Measurements from ENCODE around the gene VSIR. TPM values are rescaled to one million over a fixed set of nuclear protein-coding genes. Genes with fewer than 3 reads are reported as not detected.

VSIR gene
- total and polyA plus RNA-seq, 10 of the 15 experiments (the other 5 are each of a cell fraction or from before 2014, with no cell fraction given): 0.19 to 12.5 (median 6.7) TPM

DNA sequence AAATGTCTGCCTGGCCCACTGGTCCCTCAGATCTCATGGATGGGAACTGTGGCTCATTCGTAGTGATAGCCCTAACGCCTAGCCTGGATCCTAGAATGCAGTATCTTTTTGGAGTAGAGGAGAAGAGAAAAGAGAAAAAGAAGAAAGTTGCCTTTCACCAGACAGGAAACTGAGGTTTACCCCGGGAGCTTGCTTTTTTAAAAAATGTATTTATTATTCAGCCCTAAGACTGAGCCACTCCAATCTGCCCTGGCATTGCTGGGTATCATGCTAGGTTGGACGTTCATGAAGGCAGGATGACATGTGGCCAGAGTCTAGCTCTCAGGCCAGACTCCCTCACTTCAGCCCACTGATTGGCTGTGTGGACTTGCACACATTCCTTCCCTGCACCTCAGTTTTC, 32.3 kb downstream of the VSIR start:
- H3K9ac ChIP-seq (ENCODE audit: control insufficient read depth, insufficient read depth, low read length): no peak overlapping the region
- SMC1A ChIA-PET (ENCODE audit: uncharacterized antibody, unreplicated experiment): interaction anchor here (1.0 to 3.7 kb wide), 2 partner anchors 8 to 27 kb away, joined by 3 to 13 read pairs; no protein-coding TSS in a partner anchor
- no peaks in the 10 kb centered on the region for H3K27me3 ChIP-seq (replicated peaks in 1 of 2; ENCODE audit: control insufficient read depth in 2 of 2, insufficient read depth in 2 of 2, low read length in 1 of 2)
- no peak overlapping the region for H3K4me3 ChIP-seq
- CTCF ChIA-PET: interaction anchor here (1.2 to 1.6 kb wide), 2 partner anchors 32 to 34 kb away, joined by 4 read pairs; no protein-coding TSS in a partner anchor
- in situ Hi-C loops (cut with MboI): no loop called here
- no peak for TF ChIP-seq NFYA (IDR thresholded peaks at IDR 0.05; ENCODE audit: borderline replicate concordance, low read depth, low read length)
- TF ChIP-seq MYB (IDR thresholded peaks at IDR 0.05; ENCODE audit: borderline replicate concordance, low read depth, low read length): no peak
- TF ChIP-seq, protein P1, sequence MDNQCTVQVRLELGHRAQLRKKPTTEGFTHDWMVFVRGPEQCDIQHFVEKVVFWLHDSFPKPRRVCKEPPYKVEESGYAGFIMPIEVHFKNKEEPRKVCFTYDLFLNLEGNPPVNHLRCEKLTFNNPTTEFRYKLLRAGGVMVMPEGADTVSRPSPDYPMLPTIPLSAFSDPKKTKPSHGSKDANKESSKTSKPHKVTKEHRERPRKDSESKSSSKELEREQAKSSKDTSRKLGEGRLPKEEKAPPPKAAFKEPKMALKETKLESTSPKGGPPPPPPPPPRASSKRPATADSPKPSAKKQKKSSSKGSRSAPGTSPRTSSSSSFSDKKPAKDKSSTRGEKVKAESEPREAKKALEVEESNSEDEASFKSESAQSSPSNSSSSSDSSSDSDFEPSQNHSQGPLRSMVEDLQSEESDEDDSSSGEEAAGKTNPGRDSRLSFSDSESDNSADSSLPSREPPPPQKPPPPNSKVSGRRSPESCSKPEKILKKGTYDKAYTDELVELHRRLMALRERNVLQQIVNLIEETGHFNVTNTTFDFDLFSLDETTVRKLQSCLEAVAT (IDR thresholded peaks at IDR 0.05): no peak
- no peak for TF ChIP-seq WRNIP1 (IDR thresholded peaks at IDR 0.05; ENCODE audit: borderline replicate concordance, low read depth, low read length)
- TF ChIP-seq RCOR1 (conservative IDR thresholded peaks at IDR 0.05; ENCODE audit: low read depth, low read length): no peak
- no peak for TF ChIP-seq ETV6 (conservative IDR thresholded peaks at IDR 0.05 in 1 of 2, IDR thresholded peaks at IDR 0.05 in 1 of 2; ENCODE audit: borderline replicate concordance in 1 of 2, low read depth in 1 of 2)
- no peak for TF ChIP-seq RBBP5 (conservative IDR thresholded peaks at IDR 0.05)
- TF ChIP-seq RFX5 (IDR thresholded peaks at IDR 0.05; ENCODE audit: low read depth, low read length): no peak
- no peak for TF ChIP-seq KLF5 (IDR thresholded peaks at IDR 0.05; ENCODE audit: partially characterized antibody)
- TF ChIP-seq MEF2A (IDR thresholded peaks at IDR 0.05; ENCODE audit: insufficient read depth, low read depth, low read length): no peak
- H3K27ac ChIP-seq (ENCODE audit: control insufficient read depth, insufficient read depth): no peak overlapping the region
- no peaks in the 10 kb centered on the region for H3K36me3 ChIP-seq (ENCODE audit: control insufficient read depth in 2 of 2, insufficient read depth in 2 of 2, low read length in 1 of 2)
- FAIRE-seq: no peak
- no peak for DNase-seq (ENCODE audit: low read depth, low spot score)
- RAD21 ChIA-PET (ENCODE audit: unreplicated experiment): no interaction called here
- H3K4me2 ChIP-seq (ENCODE audit: control insufficient read depth, insufficient read depth): no peak overlapping the region
- H3K4me1 ChIP-seq (ENCODE audit: control insufficient read depth, insufficient read depth, low read length): peaks cover 12% of the 10 kb centered on the region
- H4K20me1 ChIP-seq (ENCODE audit: control insufficient read depth, insufficient read depth): no peaks in the 10 kb centered on the region
- no peak overlapping the region for H2AFZ ChIP-seq (ENCODE audit: control insufficient read depth, low read depth, low read length)
- WGBS (ENCODE audit: insufficient coverage, insufficient replicate concordance, low lambda C conversion rate, missing lambda C conversion rate): 8% methylated on average over 4 of the region's 4 CpGs
- BruUV-seq (replicated peaks): no TSS peak
- POLR2A ChIA-PET: no interaction called here
- no peaks in the 10 kb centered on the region; the same call in 2 of the 3 replicates for H3K9me3 ChIP-seq (replicated peaks; ENCODE audit: control insufficient read depth, insufficient read depth, low read length)
- no peaks in the 10 kb centered on the region for H3K79me2 ChIP-seq (ENCODE audit: control insufficient read depth, insufficient read depth, low read length)
- no peak for ATAC-seq
- intact Hi-C loops (cut with micrococcal nuclease; ENCODE audit: unreplicated experiment): no loop called here
